K562 (cell line): ENCODE measurements around the gene MAPK8IP1. TPM values are rescaled to one million over a fixed set of nuclear protein-coding genes. Genes with fewer than 3 reads are reported as not detected.

Source experiments
- ARID1B ChIP-seq: fragments of 450-650 bp; IDR thresholded peaks from 2 replicates; pipeline ENCODE4 v1.6.1; 2016; ENCODE audit warnings: antibody characterized with exemption, mild to moderate bottlenecking, inconsistent platforms
- FOXA1 ChIP-seq: fragments of 450-650 bp; IDR thresholded peaks from 2 replicates; pipeline ENCODE4 v1.6.1; 2016; ENCODE audit warnings: mild to moderate bottlenecking, borderline replicate concordance
- FOXA3 ChIP-seq, 2 experiments: fragments of 450-650 bp in 1 of 2; sonication (generic) in 1 of 2; formaldehyde crosslinking; IDR thresholded peaks in 1 of 2; conservative IDR thresholded peaks in 1 of 2; 2 replicates each; pipeline versions ENCODE4 v1.4.0 to v1.8.0; 2020 to 2022; ENCODE audit warnings: mild to moderate bottlenecking in 2 of 2, missing genetic modification reagents in 1 of 2
- FUS ChIP-seq: fragments of 200-400 bp; formaldehyde crosslinking; optimal IDR thresholded peaks from 2 replicates; pipeline ENCODE3; 2017; ENCODE audit warnings: low read depth, low read length
- HBP1 ChIP-seq: fragments of 450-650 bp; formaldehyde crosslinking; IDR thresholded peaks from 2 replicates; pipeline ENCODE4 v1.4.0; 2022; ENCODE audit warnings: missing genetic modification characterization
- HOXB6 ChIP-seq: fragments of 250-450 bp; sonication (Bioruptor Pico); IDR thresholded peaks from 2 replicates; pipeline ENCODE4 v1.5.1; 2022; ENCODE audit warnings: mild to moderate bottlenecking, borderline replicate concordance
- KAT7 ChIP-seq: sonication (generic); formaldehyde crosslinking; IDR thresholded peaks from 2 replicates; pipeline ENCODE4 v1.8.0; 2022; ENCODE audit warnings: missing genetic modification reagents, mild to moderate bottlenecking, borderline replicate concordance
- L3MBTL2 ChIP-seq: fragments of 450-650 bp; IDR thresholded peaks from 2 replicates; pipeline ENCODE4 v1.6.1; 2016; ENCODE audit warnings: mild to moderate bottlenecking, moderate library complexity
- PML ChIP-seq: IDR thresholded peaks from 2 replicates; pipeline ENCODE4 v1.6.1; 2012; ENCODE audit warnings: low read length, inconsistent platforms
- STAT5A ChIP-seq: IDR thresholded peaks from 2 replicates; pipeline ENCODE4 v1.6.1; 2012; ENCODE audit warnings: low read length, inconsistent platforms, borderline replicate concordance
- THAP7 ChIP-seq: fragments of 250-450 bp; sonication (Bioruptor Pico); IDR thresholded peaks from 2 replicates; pipeline ENCODE4 v1.5.0; 2021
- ZC3H8 ChIP-seq: fragments of 450-650 bp; IDR thresholded peaks from 2 replicates; pipeline ENCODE4 v1.6.1; 2017
- ZNF165 ChIP-seq: fragments of 250-450 bp; sonication (Bioruptor Pico); IDR thresholded peaks from 2 replicates; pipeline ENCODE4 v1.4.0; 2020; ENCODE audit warnings: borderline replicate concordance
- ZNF518B ChIP-seq: fragments of 250-450 bp; sonication (Bioruptor Pico); IDR thresholded peaks from 2 replicates; pipeline ENCODE4 v1.5.0; 2021; ENCODE audit warnings: mild to moderate bottlenecking, moderate library complexity
- ZNF764 ChIP-seq: fragments of 250-450 bp; sonication (Bioruptor Pico); IDR thresholded peaks from 2 replicates; pipeline ENCODE4 v1.4.0; 2020; ENCODE audit warnings: low read depth, mild to moderate bottlenecking, moderate library complexity
- ZNF778 ChIP-seq: fragments of 450-650 bp; formaldehyde crosslinking; IDR thresholded peaks from 2 replicates; pipeline ENCODE4 v1.4.0; 2020; ENCODE audit warnings: mild to moderate bottlenecking, moderate library complexity
- ZNF79 ChIP-seq: fragments of 250-450 bp; sonication (Bioruptor Pico); IDR thresholded peaks from 2 replicates; pipeline ENCODE4 v1.4.0; 2020; ENCODE audit warnings: low read depth, mild to moderate bottlenecking, moderate library complexity
- polyA plus RNA-seq, 8 experiments: library from polyadenylated mRNA; depleted of rRNA in 4 of 8; stranded (reverse) in 5 of 8; unstranded in 3 of 8; fragments of >200 nt; fragmentation: Nextera tagmentation in 2 of 8; fragmentation: Illumina TruSeq in 1 of 8; extraction: Ambion mirVana in 2 of 8; extraction: Trizol in 1 of 8; gene quantifications; 2 replicates each; pipeline versions ENCODE4 v1.2.1 to v1.2.3, GENCODE V29; 2011 to 2014; ENCODE audit warnings: inconsistent platforms in 1 of 8, missing spikeins in 1 of 8
- total RNA-seq, 7 experiments: library from RNA; depleted of rRNA in 6 of 7; stranded (reverse); fragments of >200 nt in 6 of 7; fragmentation: Illumina TruSeq in 2 of 7; extraction: Trizol in 2 of 7; gene quantifications; 2 replicates each; pipeline versions ENCODE4 v1.2.1 to v1.2.3, GENCODE V29; 2011 to 2021; ENCODE audit warnings: low replicate concordance in 1 of 7
- TF ChIP-seq, protein P1 (sequence below), 2 experiments: fragments of 450-650 bp in 1 of 2; sonication (generic) in 1 of 2; formaldehyde crosslinking; conservative IDR thresholded peaks; 2 replicates each; pipeline versions ENCODE4 v1.4.0 to v1.8.1; 2020 to 2022; ENCODE audit warnings: mild to moderate bottlenecking in 1 of 2, missing genetic modification reagents in 1 of 2
- TF ChIP-seq, protein P2 (sequence below): fragments of 250-450 bp; sonication (Bioruptor Pico); IDR thresholded peaks from 2 replicates; pipeline ENCODE4 v1.8.0; 2022; ENCODE audit warnings: moderate library complexity, mild to moderate bottlenecking, inconsistent platforms
- TF ChIP-seq, protein P3 (sequence below): sonication (generic); formaldehyde crosslinking; IDR thresholded peaks from 2 replicates; pipeline ENCODE4 v1.8.0; 2022; ENCODE audit warnings: missing genetic modification reagents, mild to moderate bottlenecking, moderate library complexity, borderline replicate concordance

Gene MAPK8IP1
- total and polyA plus RNA-seq, 9 of the 15 experiments (the other 6 are each of a cell fraction or from before 2014, with no cell fraction given): 0.13 to 6.9 (median 2.5) TPM

- TF ChIP-seq, protein P1, sequence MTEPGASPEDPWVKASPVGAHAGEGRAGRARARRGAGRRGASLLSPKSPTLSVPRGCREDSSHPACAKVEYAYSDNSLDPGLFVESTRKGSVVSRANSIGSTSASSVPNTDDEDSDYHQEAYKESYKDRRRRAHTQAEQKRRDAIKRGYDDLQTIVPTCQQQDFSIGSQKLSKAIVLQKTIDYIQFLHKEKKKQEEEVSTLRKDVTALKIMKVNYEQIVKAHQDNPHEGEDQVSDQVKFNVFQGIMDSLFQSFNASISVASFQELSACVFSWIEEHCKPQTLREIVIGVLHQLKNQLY (CRISPR knock-in tag; conservative IDR thresholded peaks at IDR 0.05): no peak
- TF ChIP-seq, protein P2, sequence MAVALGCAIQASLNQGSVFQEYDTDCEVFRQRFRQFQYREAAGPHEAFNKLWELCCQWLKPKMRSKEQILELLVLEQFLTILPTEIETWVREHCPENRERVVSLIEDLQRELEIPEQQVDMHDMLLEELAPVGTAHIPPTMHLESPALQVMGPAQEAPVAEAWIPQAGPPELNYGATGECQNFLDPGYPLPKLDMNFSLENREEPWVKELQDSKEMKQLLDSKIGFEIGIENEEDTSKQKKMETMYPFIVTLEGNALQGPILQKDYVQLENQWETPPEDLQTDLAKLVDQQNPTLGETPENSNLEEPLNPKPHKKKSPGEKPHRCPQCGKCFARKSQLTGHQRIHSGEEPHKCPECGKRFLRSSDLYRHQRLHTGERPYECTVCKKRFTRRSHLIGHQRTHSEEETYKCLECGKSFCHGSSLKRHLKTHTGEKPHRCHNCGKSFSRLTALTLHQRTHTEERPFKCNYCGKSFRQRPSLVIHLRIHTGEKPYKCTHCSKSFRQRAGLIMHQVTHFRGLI (CRISPR knock-in tag): no peak
- TF ChIP-seq ARID1B (peak; percentile 84), THAP7 (CRISPR knock-in tag) (no peak), HBP1 (no peak), ZNF518B (CRISPR knock-in tag) (no peak), FUS (no peak), ZNF778 (CRISPR knock-in tag) (no peak), FOXA1 (no peak), PML (no peak), FOXA3 (CRISPR knock-in tag; conservative IDR thresholded peaks at IDR 0.05 in 1 of 2, IDR thresholded peaks at IDR 0.05 in 1 of 2) (no peak), STAT5A (peak; percentile 67; the same call in 1 of the 2 replicates), ZC3H8 (no peak), HOXB6 (CRISPR knock-in tag) (no peak), ZNF764 (CRISPR knock-in tag) (no peak), KAT7 (CRISPR knock-in tag) (no peak), L3MBTL2 (peak; percentile 86), ZNF165 (CRISPR knock-in tag) (no peak), ZNF79 (CRISPR knock-in tag) (no peak)
- TF ChIP-seq, protein P3, sequence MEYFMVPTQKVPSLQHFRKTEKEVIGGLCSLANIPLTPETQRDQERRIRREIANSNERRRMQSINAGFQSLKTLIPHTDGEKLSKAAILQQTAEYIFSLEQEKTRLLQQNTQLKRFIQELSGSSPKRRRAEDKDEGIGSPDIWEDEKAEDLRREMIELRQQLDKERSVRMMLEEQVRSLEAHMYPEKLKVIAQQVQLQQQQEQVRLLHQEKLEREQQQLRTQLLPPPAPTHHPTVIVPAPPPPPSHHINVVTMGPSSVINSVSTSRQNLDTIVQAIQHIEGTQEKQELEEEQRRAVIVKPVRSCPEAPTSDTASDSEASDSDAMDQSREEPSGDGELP (CRISPR knock-in tag): peak; percentile 95
Observed at GRCh38 chr11:45904309-45904915, 19.0 kb downstream of the MAPK8IP1 start (continued).
